Activated T-helper 1 cell treated with anti-CD3 and anti-CD28 coated beads, Interleukin-12 subunit alpha, Interleukin-12 subunit beta, Interleukin-2, Interleukin-4 antibody, amounts not matched to agents 30 ng/mL and 10 ng/mL and 1 ng/mL, durations not matched to agents 14 hours and 24 hours and 36 hours (primary cell): ENCODE results near the gene LCE3B. TPM values are rescaled to one million over a fixed set of nuclear protein-coding genes. Genes with fewer than 3 reads are reported as not detected.
"Not testable (repeated sequence)": the region's sequence is repeated elsewhere in the genome, so short reads cannot be mapped to it uniquely, and the experiment has no call there.

Experiments
- DNase-seq: peaks from one replicate; pipeline ENCODE4 v3.0.0; 2021; ENCODE audit warnings: low spot score
- H3K27ac Mint-ChIP-seq: one replicate; pipeline ENCODE4 v1.8.0; 2021; ENCODE audit warnings: mild to moderate bottlenecking, mixed read lengths
- H3K27me3 Mint-ChIP-seq: one replicate; pipeline ENCODE4 v1.8.0; 2022; ENCODE audit warnings: mild to moderate bottlenecking, moderate library complexity, mixed read lengths; ENCODE audit not compliant: insufficient read depth
- H3K36me3 Mint-ChIP-seq: one replicate; pipeline ENCODE4 v1.8.0; 2021; ENCODE audit warnings: low read depth, mixed read lengths
- H3K4me1 Mint-ChIP-seq: one replicate; pipeline ENCODE4 v1.8.0; 2021; ENCODE audit warnings: low read depth, mixed read lengths
- H3K4me3 Mint-ChIP-seq: one replicate; pipeline ENCODE4 v1.8.0; 2021; ENCODE audit warnings: mild to moderate bottlenecking, moderate library complexity, mixed read lengths
- H3K9me3 Mint-ChIP-seq: one replicate; pipeline ENCODE4 v1.8.0; 2021; ENCODE audit warnings: mixed read lengths
- intact Hi-C: fragments of 100-400 bp; cut with micrococcal nuclease; formaldehyde crosslinking; loops from one replicate; pipeline ENCODE4 v1.15.1; 2024
- total RNA-seq: library from RNA; stranded (reverse); gene quantifications from 2 replicates; pipeline ENCODE4 v1.2.3, GENCODE V29; 2022

Gene LCE3B
- total RNA-seq = not detected in 2 replicates

DNA sequence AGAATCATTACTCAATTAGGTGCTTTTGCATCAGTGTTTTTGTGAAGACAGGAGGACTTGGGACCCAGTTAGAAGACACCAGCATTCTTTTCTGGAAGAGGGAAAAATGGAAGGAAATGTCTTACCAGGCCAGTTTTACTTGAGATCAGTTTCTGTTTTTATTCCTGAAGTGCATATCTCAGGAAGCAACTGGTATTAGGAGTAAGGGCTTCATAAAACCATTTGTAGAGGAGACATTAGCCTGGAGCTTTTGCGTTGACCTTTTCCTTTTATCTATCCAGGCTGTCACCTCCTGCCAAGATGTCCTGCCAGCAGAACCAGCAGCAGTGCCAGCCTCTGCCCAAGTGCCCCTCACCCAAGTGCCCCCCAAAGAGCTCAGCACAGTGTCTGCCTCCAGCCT is at the start of gene LCE3B:
TSS of gene LCE3B (plus strand) at position 301 of the 400 bp plus-strand sequence. CDS start at position 301, 0 bp downstream.
- no peaks in the 10 kb centered on the region for H3K36me3 Mint-ChIP-seq
- no peak within 1 kb of the TSS for H3K27ac Mint-ChIP-seq

GRCh38 chr1:152565115-152565514 is 48.5 kb upstream of the LCE3B start:
- H3K27ac Mint-ChIP-seq = no peak overlapping the region
- no peak overlapping the region for H3K4me3 Mint-ChIP-seq
- intact Hi-C loops = no loop called here
- H3K9me3 Mint-ChIP-seq = no peaks in the 10 kb centered on the region
- H3K36me3 Mint-ChIP-seq = no peaks in the 10 kb centered on the region
- no peaks in the 10 kb centered on the region for H3K27me3 Mint-ChIP-seq
- no peaks in the 10 kb centered on the region for H3K4me1 Mint-ChIP-seq
- DNase-seq = no peak

More for the DNA sequence above, at the start of gene LCE3B:
- H3K4me3 Mint-ChIP-seq = no peak within 1 kb of the TSS
- intact Hi-C loops = no loop called here
- no peaks in the 10 kb centered on the region for H3K4me1 Mint-ChIP-seq
- H3K9me3 Mint-ChIP-seq = peaks cover 3% of the 10 kb centered on the region
- DNase-seq = no peak
- H3K27me3 Mint-ChIP-seq = no peaks in the 10 kb centered on the region

DNA sequence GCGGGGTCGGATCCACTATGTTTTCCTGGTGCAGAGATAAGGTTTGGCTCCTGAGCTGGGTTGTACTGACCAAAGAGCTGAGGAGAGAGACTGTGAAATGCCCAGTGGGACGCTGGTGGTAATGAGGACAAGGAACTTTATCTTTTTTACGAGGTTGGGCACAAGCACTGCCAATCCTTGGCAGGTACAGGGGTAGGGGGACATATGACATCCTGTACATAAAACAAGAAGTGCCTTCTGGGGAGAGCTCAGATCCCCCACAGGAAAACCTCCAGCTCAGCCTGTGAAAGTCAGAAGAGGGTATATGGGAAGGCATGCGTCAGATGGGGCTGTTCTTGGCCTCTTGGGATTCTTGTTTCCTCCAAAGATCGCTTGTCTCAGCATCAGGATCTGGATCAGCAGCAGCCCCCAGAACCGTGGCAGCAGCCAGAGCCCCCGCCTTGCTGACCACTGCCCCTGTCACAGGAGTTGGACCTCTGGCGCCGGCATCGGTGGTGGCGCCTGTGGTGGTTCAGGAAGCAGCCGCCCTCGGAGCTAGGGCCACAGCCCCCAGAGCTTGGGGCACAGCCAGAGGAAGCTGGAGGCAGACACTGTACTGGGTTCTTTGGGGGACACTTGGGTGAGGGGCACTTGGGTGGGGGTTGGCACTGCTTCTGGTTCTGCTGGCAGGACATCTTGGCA is 47.9 kb upstream of the LCE3B start:
- intact Hi-C loops = no loop called here
- H3K27me3 Mint-ChIP-seq = no peaks in the 10 kb centered on the region
- no peaks in the 10 kb centered on the region for H3K4me1 Mint-ChIP-seq
- no peak overlapping the region for H3K4me3 Mint-ChIP-seq
- no peak overlapping the region for H3K27ac Mint-ChIP-seq
- DNase-seq = no peak
- no peaks in the 10 kb centered on the region for H3K9me3 Mint-ChIP-seq
- H3K36me3 Mint-ChIP-seq = no peaks in the 10 kb centered on the region

GRCh38 chr1:152566681-152567080 is 46.9 kb upstream of the LCE3B start, which contains the start of gene LCE3E:
Gene LCE3E (minus strand): TSS chr1:152566780. CDS start chr1:152566208, 572 bp downstream.
- intact Hi-C loops = no loop called here
- no peaks in the 10 kb centered on the region for H3K36me3 Mint-ChIP-seq
- H3K9me3 Mint-ChIP-seq = no peaks in the 10 kb centered on the region
- no peak within 1 kb of the TSS for H3K27ac Mint-ChIP-seq
- no peak for DNase-seq
- H3K4me1 Mint-ChIP-seq = no peaks in the 10 kb centered on the region
- H3K4me3 Mint-ChIP-seq = no peak within 1 kb of the TSS
- H3K27me3 Mint-ChIP-seq = no peaks in the 10 kb centered on the region

DNA sequence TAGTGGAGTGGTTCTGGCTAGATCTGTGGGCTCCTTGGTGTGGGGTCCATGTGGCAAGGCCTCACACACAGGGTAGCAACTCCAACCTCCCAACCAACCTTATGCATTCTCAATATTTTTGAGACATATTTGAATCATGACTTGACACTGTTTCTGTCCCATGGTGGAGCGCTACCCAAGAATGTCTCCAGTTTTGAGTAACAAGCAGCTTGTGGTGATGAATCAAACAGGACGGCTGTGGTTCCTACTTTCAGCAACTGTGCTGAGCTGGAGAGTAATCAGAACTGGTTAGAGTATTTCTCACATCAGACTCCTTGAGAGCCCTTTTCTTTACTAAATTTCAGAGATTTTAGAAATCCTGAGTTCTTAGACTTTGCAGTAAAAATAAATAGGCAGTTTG is 36.4 kb upstream of the LCE3B start:
- Mint-ChIP-seq H3K4me1 (no peaks in the 10 kb centered on the region), H3K27me3 (peaks cover 11% of the 10 kb centered on the region), H3K4me3 (no peak overlapping the region), H3K9me3 (no peaks in the 10 kb centered on the region), H3K27ac (no peak overlapping the region), H3K36me3 (no peaks in the 10 kb centered on the region)
- DNase-seq = no peak
- intact Hi-C loops = no loop called here

DNA sequence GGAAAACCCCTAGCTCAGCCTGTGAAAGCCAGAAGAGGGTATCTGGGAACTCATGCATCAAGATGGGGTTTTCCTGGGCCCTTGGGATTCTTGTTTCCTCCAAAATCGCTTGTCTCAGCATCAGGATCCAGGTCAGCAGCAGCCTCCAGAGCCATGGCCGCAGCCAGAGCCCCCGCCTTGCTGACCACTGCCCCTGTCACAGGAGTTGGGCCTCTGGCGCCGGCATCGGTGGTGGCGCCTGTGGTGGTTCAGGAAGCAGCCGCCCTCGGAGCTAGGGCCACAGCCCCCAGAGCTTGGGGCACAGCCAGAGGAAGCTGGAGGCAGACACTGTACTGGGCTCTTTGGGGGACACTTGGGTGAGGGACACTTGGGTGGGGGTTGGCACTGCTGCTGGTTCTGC is 34.1 kb upstream of the LCE3B start:
- H3K36me3 Mint-ChIP-seq, H3K4me1 Mint-ChIP-seq, H3K4me3 Mint-ChIP-seq, H3K27me3 Mint-ChIP-seq, DNase-seq, intact Hi-C loops, H3K27ac Mint-ChIP-seq, H3K9me3 Mint-ChIP-seq: not testable (repeated sequence)

DNA sequence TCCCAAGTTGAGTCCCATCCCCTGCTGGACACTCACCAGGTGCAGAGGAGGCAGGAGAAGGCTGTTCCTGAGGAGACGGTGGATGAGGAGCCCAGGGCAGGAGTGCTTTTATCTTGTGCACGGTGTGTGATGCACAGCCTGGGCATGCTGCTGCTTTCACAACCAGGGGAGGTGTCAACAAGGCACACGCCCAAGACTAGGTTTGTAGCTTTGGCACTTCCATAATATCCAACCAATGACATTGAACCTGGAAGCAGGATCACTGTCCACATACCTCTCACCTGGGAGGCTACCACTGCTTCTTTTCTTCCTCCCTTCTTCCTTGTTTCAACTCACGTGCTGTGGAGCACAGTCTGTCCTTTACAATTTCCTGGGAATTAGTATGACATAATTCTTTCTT is 33.2 kb upstream of the LCE3B start, which contains the start of gene LCE3D:
TSS of gene LCE3D (minus strand) at position 84 of the 400 bp plus-strand sequence. CDS start 580 bp downstream, outside the sequence.
- DNase-seq = no peak
- no peak within 1 kb of the TSS for H3K27ac Mint-ChIP-seq
- no peaks in the 10 kb centered on the region for H3K36me3 Mint-ChIP-seq
- peaks cover 5% of the 10 kb centered on the region for H3K27me3 Mint-ChIP-seq
- no peaks in the 10 kb centered on the region for H3K4me1 Mint-ChIP-seq
- H3K9me3 Mint-ChIP-seq = no peaks in the 10 kb centered on the region
- H3K4me3 Mint-ChIP-seq = no peak within 1 kb of the TSS
- intact Hi-C loops = no loop called here

- H3K4me3 Mint-ChIP-seq = no peak overlapping the region
- no peaks in the 10 kb centered on the region for H3K9me3 Mint-ChIP-seq
- no peaks in the 10 kb centered on the region for H3K4me1 Mint-ChIP-seq
- DNase-seq = no peak
- no peaks in the 10 kb centered on the region for H3K36me3 Mint-ChIP-seq
- H3K27ac Mint-ChIP-seq = no peak overlapping the region
- intact Hi-C loops = no loop called here
- peaks cover 5% of the 10 kb centered on the region for H3K27me3 Mint-ChIP-seq
Measured at GRCh38 chr1:152582647-152583046, 31.0 kb upstream of the LCE3B start.

GRCh38 chr1:152585586-152585985 is 28.0 kb upstream of the LCE3B start:
- H3K27ac Mint-ChIP-seq = no peak overlapping the region
- H3K9me3 Mint-ChIP-seq = no peaks in the 10 kb centered on the region
- peaks cover 3% of the 10 kb centered on the region for H3K27me3 Mint-ChIP-seq
- intact Hi-C loops = no loop called here
- H3K4me3 Mint-ChIP-seq = no peak overlapping the region
- H3K36me3 Mint-ChIP-seq = no peaks in the 10 kb centered on the region
- no peak for DNase-seq
- no peaks in the 10 kb centered on the region for H3K4me1 Mint-ChIP-seq

GRCh38 chr1:152596986-152597385 is 16.6 kb upstream of the LCE3B start:
- Mint-ChIP-seq H3K4me1 (no peaks in the 10 kb centered on the region), H3K9me3 (no peaks in the 10 kb centered on the region), H3K4me3 (no peak overlapping the region), H3K36me3 (no peaks in the 10 kb centered on the region), H3K27ac (no peak overlapping the region), H3K27me3 (no peaks in the 10 kb centered on the region)
- intact Hi-C loops = no loop called here
- DNase-seq = no peak

GRCh38 chr1:152599934-152600333 is 13.7 kb upstream of the LCE3B start, which contains the start of gene LCE3C:
Gene LCE3C (plus strand): TSS chr1:152600234. CDS start chr1:152600732, 498 bp downstream.
- no peak for DNase-seq
- Mint-ChIP-seq H3K9me3 (no peaks in the 10 kb centered on the region), H3K27ac (no peak within 1 kb of the TSS), H3K4me1 (no peaks in the 10 kb centered on the region), H3K36me3 (no peaks in the 10 kb centered on the region), H3K4me3 (no peak within 1 kb of the TSS), H3K27me3 (no peaks in the 10 kb centered on the region)
- intact Hi-C loops = no loop called here

DNA sequence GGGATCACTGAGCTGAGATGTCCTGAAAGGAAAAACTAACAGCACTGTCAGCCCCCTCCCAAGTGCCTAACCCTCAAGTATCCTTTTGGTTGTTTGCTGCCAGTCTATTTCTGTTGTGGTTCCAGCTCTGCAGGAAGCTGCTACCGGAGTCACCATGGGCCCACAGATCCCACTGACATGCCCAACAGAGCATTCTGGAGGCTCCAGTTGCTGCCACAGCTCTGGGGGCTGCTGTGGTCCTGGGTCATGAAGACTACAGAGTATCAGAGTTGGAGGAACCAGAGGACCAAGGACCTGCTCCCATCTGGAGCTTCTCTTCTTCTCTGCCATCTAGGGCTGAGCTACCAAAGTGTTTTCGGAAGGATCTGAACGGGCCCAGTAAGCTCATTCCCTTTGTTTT is 8.4 kb downstream of the LCE3B start:
- H3K36me3 Mint-ChIP-seq = no peaks in the 10 kb centered on the region
- no peak overlapping the region for H3K27ac Mint-ChIP-seq
- intact Hi-C loops = no loop called here
- no peak overlapping the region for H3K4me3 Mint-ChIP-seq
- H3K4me1 Mint-ChIP-seq = no peaks in the 10 kb centered on the region
- no peak for DNase-seq
- H3K9me3 Mint-ChIP-seq = peaks cover 12% of the 10 kb centered on the region
- H3K27me3 Mint-ChIP-seq = peaks cover 5% of the 10 kb centered on the region

GRCh38 chr1:152622803-152623202 is 9.2 kb downstream of the LCE3B start, which contains the start of gene LCE3A:
Gene LCE3A (minus strand): TSS chr1:152623103. CDS start chr1:152623103, 0 bp downstream.
- no peak for DNase-seq
- peaks cover 5% of the 10 kb centered on the region for H3K27me3 Mint-ChIP-seq
- H3K4me1 Mint-ChIP-seq = no peaks in the 10 kb centered on the region
- H3K4me3 Mint-ChIP-seq = no peak within 1 kb of the TSS
- H3K27ac Mint-ChIP-seq = no peak within 1 kb of the TSS
- H3K36me3 Mint-ChIP-seq = no peaks in the 10 kb centered on the region
- peaks cover 12% of the 10 kb centered on the region for H3K9me3 Mint-ChIP-seq
- intact Hi-C loops = no loop called here
